Measurements from ENCODE around the gene MCRS1.
"Not testable (repeated sequence)": the region's sequence is repeated elsewhere in the genome, so short reads cannot be mapped to it uniquely, and the experiment has no call there.

MCRS1 gene

DNA sequence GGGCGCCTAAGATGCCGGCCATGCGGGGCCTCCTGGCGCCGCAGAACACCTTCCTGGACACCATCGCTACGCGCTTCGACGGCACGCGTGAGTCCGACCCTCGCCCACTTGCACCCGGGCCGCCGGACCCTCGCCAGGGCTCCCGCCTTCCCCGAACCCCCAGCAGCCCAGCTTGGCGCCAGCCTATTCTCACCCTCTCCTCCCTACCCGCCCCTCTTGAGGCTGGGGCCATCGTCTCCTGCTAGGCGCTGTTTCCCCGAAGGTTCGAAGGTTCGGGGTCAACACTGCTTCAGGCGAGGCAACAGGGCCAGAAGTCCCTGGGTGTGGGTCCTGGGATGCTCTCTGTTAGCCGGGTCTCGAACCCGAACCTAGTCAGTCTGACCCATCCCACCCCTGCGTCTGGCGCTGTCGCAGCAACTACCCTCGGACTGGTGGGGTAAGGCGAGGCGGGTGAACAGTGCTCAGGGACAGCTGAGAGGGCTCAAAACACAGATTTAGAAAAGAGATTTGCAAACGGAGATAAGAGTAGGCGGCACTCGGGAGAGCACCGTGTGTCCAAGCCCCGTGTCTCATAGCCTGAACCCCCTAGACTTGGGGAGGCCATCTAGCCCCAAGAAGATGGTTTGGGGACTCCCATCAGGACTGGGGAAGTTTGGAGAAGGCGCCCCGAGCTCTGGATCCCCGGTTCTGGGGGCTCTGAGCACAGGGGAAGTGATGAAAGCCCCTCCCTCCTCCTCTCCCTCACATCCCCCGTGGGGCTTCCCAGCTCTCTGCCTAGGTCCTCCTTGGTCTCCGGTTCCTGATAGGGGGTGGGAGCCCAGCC lies 28.3 kb downstream of the MCRS1 start:
- DNase-seq = no peak

DNA sequence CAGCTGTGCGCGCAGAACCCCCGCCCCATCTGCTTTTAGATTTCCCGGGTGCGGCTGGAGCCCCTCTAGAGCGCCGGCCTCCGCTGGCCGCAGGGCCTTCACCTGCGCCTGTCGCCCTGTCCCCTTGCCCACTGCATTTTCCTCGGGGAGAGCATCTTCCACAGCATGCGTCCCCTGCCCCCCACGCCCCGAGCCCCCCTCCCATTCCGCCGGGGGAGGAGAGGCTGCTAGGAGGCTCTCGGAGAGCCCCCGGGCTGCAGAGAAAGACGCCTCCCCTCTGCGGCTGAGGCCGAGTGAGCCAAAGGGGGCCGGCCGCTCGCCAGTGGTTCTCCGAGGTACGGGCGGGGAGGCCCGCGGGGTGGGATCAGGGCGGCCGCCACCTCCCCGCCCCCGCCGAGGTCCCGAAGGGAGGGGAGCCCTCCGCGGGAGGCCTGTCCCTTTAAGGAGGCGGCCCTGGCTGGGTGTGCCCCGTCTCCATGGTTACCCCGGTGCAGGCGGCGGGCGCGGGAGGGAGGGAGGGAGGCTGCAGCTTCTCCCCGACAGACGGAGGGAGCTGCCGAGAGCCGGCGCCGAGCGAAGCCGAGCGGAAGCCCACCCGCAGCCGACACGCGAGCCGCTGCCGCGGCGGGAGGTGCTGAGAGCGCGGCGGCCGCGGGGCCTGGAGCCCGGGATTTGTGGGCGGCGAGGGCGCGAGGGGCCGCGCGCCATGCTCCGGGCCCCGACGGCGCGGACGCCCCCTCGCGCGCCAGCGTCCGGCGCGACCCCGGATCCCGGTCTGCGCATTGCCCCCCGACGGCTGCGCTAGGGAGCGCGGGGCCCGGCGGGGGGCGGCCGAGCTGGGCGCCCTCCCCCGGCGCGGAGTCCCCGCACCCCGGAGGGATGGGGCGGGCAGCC lies 29.2 kb downstream of the MCRS1 start, which contains the start of gene KCNH3:
TSS of gene KCNH3 (plus strand) at position 521 of the 894 bp plus-strand sequence. CDS start 387 bp downstream, outside the sequence.
- peak; percentile 47 for DNase-seq

DNA sequence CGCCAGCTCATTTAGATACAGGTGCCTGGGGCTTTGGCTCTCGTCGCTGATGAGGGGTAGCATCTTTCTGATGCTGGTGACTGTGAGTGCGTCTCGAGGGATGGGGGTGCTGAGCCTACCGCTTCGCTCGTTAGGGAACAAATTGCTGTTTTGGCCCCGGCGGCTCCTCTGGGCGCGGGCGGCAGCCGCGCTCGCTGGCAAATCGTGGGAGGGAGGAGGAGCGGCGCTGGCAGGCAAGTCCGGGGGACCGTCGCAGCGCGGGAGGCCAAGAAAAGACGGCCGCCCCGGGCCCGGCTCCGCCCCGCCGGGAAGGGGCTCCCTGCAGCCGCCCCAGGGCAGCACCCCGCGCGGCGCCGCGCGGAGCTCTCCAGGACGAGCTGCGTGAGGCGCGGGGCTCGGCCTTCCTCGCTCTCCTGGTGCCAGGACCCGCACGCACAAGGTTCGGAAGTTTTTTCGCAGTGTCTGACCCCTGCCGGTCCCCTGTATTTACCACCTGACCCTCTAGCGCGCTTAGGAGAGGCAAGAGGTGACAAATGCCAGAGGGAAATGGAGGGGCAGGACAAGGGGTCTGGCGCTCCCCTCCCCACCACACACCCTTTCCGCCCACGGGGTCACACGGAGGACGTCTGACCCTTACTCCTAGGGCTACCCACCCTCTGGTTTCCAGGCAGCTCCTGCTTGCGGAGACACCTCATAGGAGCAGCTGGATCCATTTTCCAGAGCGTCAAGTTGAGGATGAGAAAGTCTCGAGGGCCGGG lies 30.0 kb downstream of the MCRS1 start:
- DNase-seq = no peak

DNA sequence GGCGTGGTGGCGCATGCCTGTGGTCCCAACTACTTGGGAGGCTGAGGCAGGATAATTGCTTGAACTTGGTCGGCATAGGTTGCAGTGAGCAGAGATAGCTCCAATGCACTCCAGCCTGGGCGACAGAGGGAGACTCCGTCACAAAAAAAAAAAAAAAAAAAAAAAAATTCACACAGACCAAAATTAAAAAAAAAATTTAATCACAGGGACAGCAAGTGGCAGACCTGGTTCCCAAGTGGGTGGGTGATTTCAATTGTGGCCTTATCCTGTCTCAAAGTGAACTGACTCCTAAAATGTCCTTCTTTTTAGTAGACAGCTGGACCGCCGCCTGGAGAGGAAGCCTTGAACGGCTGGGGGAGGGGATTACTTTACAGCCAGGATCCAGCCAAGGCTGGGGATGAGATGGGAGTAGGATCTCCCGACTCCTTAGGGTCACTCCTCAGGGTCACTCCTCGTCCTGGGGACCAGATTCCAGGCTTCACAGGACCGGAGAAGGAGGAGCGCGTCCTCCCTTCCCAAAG lies 30.7 kb downstream of the MCRS1 start:
- no peak for DNase-seq

DNA sequence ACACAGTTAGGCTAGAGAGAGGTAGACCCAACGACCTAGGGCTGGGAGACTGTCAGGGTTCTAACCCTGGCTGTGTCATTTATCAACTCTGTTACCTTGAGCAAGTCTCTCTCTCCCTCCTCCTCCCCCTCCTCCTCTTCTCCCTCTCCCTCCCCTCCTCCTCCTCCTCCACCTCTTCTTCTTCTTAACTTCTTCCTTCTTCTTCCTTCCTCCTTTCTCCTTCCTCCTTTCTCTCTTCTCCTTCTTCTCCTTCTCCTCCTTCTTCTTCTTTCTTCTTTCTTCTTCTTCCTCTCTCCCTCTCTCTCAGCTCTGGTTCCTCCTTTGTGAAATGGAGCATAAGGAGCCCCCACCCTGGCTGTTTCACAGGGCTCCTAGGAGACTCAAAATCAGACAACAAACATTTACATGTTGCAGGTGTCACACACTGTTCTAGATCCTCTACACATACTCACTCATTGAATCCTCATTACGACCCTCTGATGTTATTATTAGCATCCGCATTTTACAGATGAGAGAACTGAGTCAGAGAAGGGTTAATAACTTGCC lies 31.3 kb downstream of the MCRS1 start:
- DNase-seq = no peak

DNA sequence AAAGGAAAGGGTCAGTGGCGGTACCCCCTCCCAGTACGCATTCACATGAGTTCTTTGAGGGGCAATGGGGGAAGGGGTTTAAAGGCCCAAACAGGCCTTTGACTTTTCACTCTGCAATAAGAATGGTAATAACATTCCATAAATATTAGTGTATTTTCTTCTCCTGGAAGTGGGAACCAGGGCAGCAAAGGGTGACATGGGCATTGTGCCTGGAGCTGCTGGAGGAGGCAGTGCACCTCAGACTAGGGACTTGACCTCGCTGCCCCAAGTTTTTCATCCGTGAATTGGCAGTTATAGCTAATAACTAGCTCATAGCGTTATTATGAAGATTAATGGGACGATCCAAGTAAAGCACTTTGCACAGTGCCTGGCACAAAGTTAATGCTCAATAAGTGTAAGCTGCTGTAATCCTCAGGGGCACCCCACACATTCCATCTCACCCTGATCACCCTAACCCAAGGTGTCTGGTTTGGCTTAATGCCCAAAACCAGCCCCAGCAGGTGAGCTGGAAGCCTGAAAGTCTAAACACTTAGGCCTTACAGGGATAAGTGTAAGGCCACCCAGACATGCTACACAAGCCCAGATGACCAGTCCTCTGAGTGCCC lies 31.9 kb downstream of the MCRS1 start:
- DNase-seq = no peak

DNA sequence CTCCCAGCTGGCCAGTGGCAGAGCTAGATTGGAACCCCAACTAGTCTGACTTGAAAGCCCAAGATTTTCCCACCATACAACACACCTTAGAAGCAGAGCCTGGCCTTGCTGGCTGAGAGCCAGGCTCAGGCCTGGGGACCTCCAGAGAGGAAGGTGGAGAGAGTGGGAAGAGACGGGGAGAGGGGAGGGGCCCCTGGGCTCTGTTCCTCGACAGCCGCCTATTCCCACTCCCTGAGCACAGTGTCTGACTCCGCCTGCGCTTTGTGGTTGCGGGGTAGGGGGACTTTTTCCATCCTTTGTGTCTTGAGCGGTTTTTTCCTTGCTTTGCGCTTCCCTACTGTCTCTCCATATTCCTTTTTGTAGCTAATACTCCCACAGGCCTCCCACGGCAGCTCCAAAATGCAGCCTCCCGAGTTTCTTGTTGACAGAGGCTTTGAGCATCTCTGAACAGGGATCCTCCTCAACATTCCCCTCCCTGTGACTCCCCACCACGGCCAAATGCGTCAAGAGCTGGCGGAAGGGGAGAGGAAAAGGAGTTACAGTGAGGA lies 33.1 kb downstream of the MCRS1 start:
- no peak for DNase-seq

DNA sequence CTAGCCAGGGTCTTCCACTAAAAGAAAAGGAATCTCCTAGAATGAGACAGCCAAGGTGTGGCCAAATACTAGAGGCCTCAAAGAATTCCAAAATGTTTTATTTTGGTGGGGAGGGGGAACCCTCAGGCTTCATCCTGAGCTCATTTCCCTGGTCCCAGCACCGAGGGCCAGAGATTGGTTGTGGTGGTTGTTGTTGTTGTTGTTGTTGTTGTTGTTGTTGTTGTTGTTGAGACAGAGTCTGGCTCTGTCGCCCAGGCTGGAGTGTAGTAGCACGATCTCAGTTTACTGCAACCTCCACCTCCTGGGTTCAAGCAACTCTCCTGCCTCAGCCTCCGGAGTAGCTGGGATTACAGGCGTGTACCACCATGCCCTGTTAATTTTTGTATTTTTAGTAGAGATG lies 33.8 kb downstream of the MCRS1 start:
- not testable (repeated sequence) for DNase-seq

DNA sequence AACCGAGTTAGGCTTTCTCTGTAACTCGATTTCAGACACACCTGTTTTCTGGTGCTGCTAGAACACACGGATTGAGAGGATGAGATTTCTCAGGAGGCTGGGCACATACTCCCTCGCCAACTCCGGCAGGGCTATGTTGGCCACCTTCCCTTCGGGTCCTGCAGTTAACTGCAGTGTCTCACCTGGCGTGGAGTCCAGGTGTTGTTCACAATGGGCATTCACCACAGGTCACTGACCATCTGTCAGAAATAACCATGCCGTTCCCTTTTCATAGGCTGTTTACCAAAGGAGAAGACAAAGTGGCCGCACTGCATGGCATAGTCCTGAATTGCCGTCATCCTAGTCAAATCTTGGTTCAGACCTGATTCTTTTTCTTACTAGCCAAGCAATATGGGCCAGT lies 34.6 kb downstream of the MCRS1 start:
- no peak for DNase-seq

DNA sequence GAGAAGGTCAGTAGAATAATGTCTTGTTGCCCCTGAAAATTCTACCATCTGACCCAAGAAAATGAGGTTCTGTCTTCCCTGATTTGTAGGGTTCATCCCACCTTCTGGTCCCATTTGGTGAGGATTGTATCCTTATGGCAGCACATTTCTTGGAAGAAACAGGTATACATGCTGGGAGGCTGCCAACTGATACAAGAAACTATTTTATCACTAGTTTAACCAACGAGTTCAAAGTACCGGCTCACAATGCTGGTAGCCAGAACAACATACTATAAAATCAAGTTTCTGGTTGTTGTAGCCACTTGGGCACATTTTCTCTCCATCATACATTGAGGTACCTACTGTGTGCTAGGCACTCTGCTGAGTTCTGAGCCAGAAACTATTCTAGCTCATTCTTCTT lies 36.2 kb downstream of the MCRS1 start:
- no peak for DNase-seq

DNA sequence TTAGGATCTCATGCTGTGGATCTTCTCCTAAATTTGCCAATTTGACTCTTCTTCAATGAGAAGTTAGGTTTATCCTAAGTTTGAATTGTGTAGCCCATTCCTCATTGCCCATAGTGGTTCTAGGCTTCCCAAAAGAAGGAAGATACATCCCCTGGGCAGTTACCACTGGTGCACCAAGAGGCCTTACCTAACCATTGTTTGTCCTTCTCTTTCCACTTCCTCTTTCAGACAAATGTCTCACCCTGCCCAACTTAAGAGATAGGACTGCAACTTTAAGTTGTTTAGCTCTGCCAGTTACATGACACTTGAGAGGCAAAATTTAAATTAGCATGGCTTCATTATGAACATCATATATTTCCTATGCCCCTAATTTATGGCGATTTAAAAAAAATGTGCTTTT lies 38.5 kb downstream of the MCRS1 start:
- no peak for DNase-seq

DNA sequence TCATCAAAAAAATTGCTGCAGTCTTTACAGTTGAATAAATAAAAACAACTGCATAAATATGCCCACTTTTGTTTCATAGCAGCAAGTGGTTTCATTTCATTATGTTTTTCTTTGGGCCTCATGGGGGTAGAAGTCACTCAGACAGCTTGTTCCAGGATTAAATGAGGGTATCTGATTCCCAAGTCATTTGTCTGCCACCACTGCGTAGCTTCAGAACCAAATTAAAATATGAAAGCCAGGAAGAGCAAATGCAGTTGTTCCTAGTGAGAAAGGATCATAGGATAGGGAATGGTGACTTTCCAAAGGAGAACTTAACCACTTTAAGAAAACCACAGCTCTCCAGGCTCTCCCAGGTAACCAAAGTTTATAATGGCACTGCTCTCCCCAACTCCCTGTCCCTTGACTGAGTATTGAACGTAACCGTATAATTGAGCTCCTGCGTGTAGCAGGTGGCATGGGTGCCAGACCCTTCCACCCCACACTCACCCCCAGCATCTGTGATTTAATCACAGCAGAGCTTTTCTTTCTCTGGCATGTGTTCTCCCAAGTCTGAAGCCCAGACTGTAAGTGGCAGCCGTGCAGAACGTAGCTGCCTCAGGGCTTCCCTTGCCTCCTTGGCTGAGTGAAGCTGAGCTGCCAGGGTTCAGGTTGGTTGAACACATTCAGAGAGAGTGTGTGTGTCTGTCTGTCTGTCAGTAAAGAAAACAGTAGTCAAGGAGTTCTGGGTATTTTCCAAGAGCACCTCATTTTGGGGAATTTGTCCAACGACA lies 40.4 kb downstream of the MCRS1 start:
- no peak for DNase-seq

DNA sequence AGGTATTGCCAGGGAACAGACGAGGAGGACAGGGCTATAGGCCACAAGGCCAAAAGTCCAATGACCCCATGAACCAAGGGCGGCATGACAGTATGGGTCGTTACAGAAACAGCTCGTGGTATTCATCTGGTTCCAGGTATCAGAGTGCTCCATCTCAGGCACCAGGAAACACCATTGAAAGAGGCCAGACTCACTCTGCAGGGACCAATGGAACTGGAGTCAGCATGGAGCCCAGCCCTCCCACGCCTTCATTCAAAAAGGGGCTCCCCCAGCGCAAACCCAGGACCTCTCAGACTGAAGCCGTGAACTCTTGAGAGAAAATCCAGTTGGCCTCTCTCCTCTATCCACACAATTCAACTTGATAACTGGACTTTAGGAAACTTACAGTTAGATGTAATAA lies 42.0 kb downstream of the MCRS1 start:
- no peak for DNase-seq

DNA sequence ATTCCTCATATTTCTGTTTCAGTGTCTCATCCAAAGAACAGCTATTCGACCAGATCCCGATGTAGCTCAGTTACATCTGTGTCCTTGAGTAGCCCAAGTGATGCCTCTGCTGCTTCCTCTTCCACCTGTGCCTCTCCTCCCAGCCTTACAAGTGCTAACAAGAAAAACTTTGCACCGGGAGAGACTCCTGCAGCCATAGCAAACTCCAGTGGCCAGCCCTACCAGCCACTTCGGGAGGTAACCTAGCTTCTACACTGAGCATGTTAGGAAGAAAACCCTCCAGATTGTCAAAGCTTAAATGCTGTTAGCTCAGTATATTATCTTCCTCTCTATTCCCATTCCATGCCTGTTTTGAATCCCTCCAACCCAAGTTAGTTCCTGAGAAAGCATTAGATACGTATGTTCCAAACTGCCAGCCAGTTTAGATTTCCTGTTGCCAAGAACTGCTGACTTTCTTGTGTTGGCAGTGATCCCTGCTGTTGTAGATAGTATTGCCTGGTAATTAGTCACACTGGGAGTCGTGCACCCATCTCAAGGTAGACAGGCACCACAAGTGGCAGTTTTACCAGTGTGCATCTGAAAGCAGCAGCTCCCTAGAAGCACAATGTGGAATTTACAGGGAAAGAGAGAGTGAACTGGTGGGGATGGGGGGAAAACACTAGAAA lies 43.1 kb downstream of the MCRS1 start:
- DNase-seq = no peak

DNA sequence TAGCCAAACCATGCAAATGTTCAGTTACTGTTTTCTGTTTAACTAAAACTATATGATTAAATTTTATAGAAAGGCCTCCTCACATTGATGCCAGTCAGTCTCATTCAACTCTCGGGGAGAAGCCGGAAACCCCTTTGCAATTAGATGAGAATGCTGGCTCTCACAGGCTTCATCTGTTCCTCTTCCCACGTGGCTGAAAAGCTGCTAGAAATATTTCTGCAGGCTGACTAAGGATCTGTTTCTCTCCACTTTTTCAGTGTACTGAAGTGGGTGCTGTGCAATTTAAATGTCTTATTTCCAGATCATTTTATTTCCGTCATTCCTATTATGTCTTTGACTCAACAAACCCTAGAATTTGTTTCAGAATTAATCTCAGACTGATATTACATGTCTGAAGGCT lies 46.6 kb downstream of the MCRS1 start:
- no peak for DNase-seq

DNA sequence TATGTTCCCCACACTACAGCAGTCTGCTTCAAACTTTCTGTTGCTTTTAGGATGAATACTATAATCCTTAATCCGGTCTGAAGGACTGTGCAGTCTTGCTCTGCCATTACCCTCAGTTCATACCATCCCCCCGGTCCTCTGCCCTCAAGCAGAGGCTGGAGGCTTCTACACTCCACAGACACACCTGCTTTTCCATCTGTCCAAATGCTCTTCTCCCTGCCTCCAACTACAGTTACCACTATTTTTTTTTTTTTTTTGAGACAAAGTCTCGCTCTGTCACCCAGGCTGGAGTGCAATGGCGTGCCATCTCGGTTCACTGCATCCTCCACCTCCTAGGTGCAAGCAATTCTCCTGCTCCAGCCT lies 48.4 kb downstream of the MCRS1 start:
- no peak for DNase-seq

DNA sequence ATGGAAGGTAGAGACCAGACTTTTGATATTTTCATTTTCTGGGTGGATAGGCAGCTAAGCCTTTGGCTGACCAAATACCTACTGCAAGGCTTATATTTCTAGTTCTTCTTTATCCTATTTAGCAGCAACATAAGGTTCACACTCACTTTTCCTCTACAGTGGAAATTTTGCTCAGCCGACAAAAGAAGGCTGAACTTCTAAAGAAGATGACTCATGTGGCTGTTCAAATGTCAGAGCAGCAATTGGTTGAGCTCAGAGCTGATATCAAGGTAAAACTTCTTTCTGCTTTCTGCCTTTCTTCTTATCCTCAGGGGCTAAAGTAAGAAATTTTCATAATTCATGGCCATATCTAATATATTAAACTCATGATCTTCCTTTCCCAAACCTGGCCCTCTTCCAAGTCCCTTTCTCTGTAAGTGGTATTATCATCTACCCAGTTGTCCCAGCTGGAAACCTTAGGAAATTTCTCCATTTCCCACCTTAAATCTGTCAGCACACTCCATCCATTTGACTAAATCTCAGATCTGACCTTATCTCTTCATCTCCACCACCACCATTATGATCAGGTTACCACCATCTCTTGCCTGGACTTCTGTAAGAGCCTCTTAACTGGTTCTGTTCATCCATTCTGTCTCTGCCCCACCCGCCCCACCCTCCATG lies 48.9 kb downstream of the MCRS1 start:
- DNase-seq = peak; percentile 40

DNA sequence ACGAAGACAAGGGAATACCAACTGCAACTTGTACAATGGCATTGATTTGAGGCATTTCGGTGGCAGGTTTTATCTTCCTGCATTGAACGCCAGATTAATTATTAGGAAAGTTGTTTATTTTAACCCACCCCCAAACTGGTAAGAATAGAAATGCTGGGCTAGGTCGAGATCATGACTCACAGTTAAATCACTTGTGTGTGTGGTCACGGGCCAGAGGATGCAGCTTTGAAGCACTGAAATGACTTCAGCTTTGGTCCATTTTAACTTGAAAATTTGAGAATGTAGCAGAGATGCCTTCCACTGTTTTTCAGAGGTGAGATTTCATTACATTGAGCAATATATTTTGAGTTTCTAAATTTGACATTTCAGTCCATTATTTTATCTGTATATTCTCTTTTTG lies 52.7 kb downstream of the MCRS1 start:
- peak; percentile 84 for DNase-seq

DNA sequence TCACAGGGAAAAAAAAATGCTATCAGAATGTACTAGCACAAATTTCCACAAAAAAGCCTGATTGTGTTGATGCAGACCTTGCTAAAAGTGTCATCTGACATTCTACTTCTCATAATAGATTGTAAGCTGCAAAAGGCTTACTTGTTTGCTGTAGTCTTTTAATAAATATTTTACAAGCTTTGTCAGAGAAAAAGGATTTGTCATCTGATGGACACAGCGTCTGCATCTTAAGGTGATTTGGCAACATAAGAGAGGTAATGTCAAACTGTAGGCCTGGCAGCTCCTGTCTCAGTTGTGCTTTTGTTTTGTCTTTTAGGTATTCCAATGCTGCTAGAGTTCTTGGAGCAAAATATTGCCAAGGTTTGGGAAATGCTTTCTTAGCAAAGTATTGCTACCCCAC lies 55.4 kb downstream of the MCRS1 start:
- DNase-seq = no peak

DNA sequence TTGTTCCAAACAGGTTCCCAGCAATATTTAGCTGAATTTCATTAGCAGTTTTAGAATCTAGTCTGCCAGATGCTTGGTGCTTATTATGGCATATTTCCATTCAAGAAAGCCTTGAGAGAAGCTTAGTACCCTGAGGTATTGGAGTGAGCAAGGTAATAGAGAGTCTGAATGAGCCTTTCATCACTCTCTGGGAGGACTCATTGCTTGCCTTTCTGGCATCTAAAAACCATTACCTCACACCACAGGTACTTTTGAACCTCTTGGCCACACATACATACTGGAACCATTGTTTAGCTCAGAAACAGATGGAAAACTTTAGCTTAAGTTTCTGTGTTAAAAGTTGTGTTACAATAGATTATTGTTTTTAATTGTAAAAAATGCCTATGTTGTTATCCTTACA lies 56.5 kb downstream of the MCRS1 start:
- no peak for DNase-seq
